ENCODE results near the gene RFX4. TPM values are rescaled to one million over a fixed set of nuclear protein-coding genes. Genes with fewer than 3 reads are reported as not detected.

Gene RFX4
- total RNA-seq, 1 donor from 2014 or later: not detected

- Histone ChIP-seq H3K9me3 (no peaks in the 10 kb centered on the region), H3K36me3 (no peaks in the 10 kb centered on the region), H3K4me3 (no peak overlapping the region), H3K4me1 (peaks cover 18% of the 10 kb centered on the region), H3K27me3 (no peaks in the 10 kb centered on the region), H3K27ac (no peak overlapping the region)
- ATAC-seq: peak; percentile 90
- no peak for TF ChIP-seq CTCF (IDR thresholded peaks at IDR 0.05)
- no peak for DNase-seq
- intact Hi-C loops (cut with DNase I): no loop called here
These were observed 177.4 kb downstream of the RFX4 start for GRCh38 chr12:106760184-106760531.

GRCh38 chr12:106764220-106764619 is 181.4 kb downstream of the RFX4 start:
- H3K4me3 ChIP-seq: no peak overlapping the region
- ATAC-seq (no peak), DNase-seq (no peak)
- H3K36me3 ChIP-seq: no peaks in the 10 kb centered on the region
- intact Hi-C loops (cut with DNase I): no loop called here
- no peaks in the 10 kb centered on the region for H3K27me3 ChIP-seq
- no peak overlapping the region for H3K27ac ChIP-seq
- TF ChIP-seq CTCF (IDR thresholded peaks at IDR 0.05): no peak
- H3K4me1 ChIP-seq: peaks cover 37% of the 10 kb centered on the region
- no peaks in the 10 kb centered on the region for H3K9me3 ChIP-seq

GRCh38 chr12:106764738-106765137 is 181.9 kb downstream of the RFX4 start:
- no peaks in the 10 kb centered on the region for H3K9me3 ChIP-seq
- no peaks in the 10 kb centered on the region for H3K36me3 ChIP-seq
- H3K27ac ChIP-seq: no peak overlapping the region
- H3K4me3 ChIP-seq: no peak overlapping the region
- H3K27me3 ChIP-seq: no peaks in the 10 kb centered on the region
- peak; percentile 75 for ATAC-seq
- intact Hi-C loops (cut with DNase I): no loop called here
- no peak for DNase-seq
- peaks cover 31% of the 10 kb centered on the region for H3K4me1 ChIP-seq
- TF ChIP-seq CTCF (IDR thresholded peaks at IDR 0.05): no peak

- intact Hi-C loops (cut with DNase I): no loop called here
- Histone ChIP-seq H3K9me3 (no peaks in the 10 kb centered on the region), H3K27ac (no peak overlapping the region), H3K4me3 (no peak overlapping the region), H3K36me3 (no peaks in the 10 kb centered on the region), H3K27me3 (no peaks in the 10 kb centered on the region), H3K4me1 (peaks cover 21% of the 10 kb centered on the region)
- ATAC-seq (peak; percentile 79), DNase-seq (peak; percentile 74)
- no peak for TF ChIP-seq CTCF (IDR thresholded peaks at IDR 0.05)
These were observed 183.6 kb downstream of the RFX4 start for GRCh38 chr12:106766393-106766826.

- Histone ChIP-seq H3K4me3 (no peak overlapping the region), H3K27me3 (no peaks in the 10 kb centered on the region)
These were observed 184.4 kb downstream of the RFX4 start for GRCh38 chr12:106767206-106767605.

More at GRCh38 chr12:106767206-106767605, 184.4 kb downstream of the RFX4 start:
- no peak for DNase-seq
- no peak for ATAC-seq
- Histone ChIP-seq H3K27ac (no peak overlapping the region), H3K36me3 (no peaks in the 10 kb centered on the region), H3K4me1 (peaks cover 21% of the 10 kb centered on the region), H3K9me3 (no peaks in the 10 kb centered on the region)
- intact Hi-C loops (cut with DNase I): no loop called here
- TF ChIP-seq CTCF (IDR thresholded peaks at IDR 0.05): no peak
